HG03039 (cell line): Measurements from ENCODE around the gene C1orf159.

Source experiments
- ATAC-seq: cut with Tn5 transposase; IDR thresholded peaks from one replicate; pipeline ENCODE4 v1.9.1; 2021; ENCODE audit warnings: mild to moderate bottlenecking, moderate library complexity; ENCODE audit not compliant: unreplicated experiment

Gene C1orf159

DNA sequence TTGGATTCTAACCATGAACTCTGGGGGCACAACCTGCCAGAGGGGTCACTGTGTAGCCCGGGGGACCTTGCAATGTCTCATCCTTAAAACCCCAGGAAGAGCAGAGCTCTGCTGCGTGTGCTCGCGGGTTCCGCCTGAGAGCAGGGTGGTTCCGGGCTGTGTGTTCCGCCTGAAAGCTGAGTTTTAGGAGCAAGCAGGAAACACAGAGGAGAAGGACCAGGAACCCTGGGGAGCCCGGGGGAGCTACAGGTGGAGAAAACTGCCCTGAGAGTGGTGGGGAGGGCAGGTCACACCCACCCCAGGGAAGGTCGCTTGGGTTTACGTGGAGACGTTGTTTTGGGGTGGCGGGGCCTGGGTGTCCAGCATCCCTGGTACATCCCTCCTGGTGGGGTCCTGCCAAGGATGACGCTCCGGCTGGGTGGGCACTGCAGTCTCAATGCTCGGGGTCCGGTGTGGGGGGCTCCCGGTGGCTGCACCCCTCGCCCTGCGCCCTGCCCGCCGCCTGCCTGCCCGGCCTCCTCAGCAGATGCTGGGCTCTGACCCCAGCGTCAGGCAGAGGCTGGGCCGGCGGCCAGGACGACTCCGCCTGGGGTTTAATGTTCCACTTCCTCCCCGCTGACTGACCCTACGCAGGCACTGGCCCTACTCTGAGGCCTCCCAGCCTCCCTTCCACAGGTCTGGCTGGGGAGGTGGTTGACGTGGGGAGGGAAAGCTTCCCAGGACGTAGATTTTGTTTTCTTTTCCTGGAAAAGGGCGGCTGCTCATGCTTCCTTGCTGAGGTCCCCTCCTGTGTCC, 17.3 kb upstream of the C1orf159 start:
- ATAC-seq = no peak

DNA sequence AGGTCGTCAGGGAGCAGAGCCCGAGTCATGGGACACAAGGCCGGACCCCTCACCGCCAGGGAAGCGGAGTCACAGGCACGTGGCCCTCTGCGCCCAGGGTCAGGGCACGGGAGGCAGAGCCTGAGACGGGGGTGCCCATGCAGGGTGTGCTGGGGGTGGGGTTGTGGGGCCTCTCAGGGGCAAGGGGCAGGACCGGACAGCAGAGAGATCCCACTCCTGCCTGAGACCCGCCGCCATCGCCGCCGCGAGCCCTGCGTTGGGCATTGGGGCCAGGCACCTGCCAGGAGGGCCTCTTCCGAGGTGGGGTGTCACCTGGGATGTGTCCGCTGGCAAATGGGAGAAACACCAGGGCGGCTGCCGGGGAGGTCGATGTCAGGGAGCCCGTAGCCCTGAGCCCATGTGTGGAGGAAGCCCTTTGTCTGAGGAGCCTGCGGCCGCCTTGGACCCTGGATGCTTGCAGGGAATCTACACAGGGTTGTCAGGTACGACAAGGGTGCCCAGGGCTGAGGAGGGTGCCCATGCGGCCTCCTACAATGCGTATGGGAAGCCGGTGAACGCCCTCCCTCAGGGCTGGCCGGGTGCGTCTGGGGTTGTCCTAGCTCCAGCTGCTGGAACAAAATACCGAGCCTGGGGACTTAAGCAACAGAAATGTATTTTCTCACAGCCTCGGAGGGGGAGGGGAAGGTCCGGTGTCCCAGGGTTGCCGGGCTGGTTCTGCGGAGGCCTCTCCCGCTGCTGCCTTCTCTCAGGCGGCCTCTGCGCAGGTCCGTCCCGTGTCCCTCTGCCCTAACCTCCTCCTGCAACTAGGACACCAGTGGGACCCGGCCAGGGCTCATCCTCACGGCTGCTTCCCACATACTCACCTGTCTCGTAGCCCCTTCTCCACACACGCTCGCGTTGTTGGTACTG, 16.4 kb upstream of the C1orf159 start:
- no peak for ATAC-seq

DNA sequence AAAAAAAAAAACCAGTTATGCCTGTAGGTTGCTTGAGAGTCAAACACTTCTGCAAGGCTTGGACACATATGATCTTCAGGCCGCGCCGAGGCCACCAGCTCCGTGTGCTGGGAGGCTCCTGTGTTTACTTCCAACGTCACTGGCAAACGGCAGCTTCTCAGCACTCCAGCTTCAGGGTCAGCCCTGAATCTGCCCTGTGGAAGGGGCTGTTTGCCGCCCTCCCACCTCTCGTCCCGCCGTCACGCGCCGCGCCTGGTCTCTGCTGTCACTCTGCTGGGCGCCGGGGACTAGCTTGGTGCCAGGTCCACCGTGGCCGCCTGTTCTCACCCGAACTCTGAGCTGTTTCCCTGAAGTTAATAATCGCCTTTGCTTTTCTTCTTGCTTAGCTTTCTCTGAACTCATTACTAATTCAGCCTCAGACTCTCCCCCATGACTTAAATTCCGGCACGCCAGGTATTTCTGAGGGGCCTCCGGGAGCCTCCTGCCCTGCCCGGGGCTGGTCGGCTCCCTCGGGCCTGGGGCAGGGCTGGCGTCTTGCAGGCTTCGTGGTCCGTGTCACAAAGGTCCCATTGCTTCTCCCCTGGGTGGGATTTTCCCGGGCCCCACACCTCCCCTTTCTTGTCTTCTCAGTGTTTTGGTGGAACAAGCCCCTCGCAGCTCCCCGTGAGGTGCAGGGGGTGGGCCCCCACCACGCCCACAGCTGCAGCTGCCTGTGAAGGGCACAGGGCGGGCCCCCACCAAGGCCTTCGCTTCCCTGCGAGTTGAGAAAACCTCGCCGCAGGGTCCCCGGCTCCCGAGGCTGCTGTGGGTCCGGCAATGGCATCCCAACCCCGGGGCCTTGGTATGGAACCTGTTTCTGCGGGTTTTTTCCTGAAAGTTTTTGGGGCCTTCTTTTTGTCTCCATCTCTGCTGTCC, 14.6 kb upstream of the C1orf159 start:
- no peak for ATAC-seq

DNA sequence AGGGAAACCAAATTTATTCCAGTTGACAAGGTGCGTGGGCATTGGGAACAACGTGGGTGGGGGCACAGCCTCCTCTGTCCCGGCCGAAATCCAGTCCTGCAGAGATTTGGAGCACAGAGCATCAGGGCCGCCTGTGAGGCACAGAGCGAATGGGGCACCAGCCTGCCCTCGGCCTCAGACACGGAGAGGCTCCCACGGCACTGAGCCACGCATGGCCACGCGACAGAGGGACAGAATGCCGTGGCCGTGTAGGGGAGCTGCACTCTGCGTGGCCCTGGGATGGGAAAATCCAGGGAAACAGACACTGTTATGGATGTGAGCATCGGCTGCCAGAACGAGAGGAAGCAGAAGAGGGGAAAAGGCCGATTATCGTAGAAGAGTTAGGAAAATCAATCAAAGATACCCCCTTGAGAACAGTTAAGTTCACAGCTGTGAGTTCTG, 13.5 kb upstream of the C1orf159 start:
- ATAC-seq = no peak

DNA sequence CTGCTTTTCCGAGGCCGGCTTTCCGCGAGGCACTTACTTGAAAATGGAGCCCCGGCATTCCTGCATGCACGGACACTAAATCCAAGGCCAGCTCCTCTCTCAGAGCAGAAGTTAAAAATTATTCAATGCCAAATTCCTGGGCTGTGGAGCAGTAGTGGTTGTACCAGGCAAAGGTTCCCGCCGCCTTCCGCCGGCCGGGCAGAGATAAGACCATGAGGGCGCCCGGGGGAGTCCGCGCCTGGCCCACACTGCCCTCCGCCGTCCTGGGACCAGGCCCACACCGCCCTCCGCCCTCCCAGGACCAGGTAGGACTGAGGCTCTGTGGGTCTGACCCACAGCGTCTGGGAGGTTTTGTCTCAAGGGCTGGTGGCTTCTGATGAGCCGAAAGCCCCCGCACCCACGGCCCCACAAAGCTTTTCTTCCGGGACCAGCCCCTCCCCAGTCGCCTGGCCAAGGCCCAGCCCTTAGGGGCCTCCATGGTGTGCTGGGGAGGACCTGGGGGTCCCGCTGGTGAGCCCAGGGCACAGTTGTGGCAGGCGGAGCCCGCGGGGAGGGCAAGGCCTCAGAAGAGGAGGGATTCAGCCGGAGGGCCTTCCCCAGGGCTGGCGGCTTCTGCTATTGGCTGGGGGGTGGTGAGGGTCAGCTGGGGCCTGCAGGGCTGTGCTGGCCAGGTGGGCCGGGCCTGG, 12.7 kb upstream of the C1orf159 start:
- ATAC-seq = no peak

DNA sequence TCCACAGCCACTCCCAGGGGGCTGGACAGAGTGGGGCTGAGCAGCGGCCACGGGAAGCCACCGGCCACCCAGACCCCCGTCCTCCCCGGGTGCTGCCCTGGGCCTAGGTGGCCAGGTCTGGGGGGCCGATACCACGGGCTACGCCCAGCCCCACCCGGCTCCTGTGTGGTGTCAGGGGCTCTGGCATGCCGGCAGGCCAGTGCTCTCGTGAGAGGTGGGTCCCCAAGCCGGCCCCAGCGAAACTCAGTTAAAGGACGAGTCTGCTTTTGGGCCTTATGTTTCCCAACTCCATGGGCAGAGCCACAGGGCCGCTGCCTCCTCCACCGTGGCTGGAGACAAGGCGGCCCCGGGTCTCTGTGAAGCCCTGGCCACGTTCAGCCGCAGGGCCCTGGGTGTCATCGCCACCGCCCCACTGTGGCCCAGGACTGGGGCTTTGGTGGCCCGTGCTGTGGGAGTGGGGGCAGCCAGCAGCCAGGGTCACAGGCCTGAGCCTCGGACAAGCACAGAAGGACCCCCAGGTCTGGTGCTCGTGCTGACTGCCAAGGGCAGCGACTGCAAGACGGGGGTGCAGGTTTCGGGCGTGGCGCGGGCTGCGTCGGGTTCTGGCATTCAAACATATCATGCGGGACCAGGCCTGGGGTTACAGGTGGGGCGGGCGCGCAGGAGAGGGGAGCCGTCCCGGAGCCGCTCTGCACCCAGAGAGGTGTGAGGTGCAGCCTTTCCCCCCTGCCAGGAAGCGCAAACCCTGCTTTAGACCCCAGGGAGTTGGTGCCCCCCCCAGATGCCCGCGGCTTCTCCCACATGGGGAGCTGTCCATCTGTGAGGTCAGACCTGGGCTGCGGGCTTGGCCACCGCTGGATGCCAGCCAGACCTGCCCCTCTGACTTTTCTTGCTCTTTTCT, 11.9 kb upstream of the C1orf159 start:
- no peak for ATAC-seq

DNA sequence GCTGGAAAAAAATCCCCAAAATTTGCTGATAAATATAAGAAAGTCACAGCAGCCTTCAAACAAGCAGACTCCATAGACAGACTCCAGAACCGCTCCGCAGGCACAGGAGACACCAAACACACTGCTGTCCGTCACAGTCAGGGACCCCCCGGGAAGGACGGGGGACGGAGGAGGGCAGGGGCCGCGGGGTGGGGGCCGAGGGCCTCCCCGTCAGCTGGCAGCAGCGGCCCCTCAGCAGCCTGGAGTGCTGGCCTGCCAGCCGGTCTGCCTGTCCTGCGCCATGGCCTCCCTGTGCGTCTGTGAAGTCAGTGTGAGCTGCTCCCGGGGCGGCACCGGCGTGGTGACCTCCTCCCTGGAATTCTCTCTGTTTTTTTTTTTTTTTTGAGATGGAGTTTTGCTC, 10.1 kb upstream of the C1orf159 start:
- ATAC-seq = no peak

DNA sequence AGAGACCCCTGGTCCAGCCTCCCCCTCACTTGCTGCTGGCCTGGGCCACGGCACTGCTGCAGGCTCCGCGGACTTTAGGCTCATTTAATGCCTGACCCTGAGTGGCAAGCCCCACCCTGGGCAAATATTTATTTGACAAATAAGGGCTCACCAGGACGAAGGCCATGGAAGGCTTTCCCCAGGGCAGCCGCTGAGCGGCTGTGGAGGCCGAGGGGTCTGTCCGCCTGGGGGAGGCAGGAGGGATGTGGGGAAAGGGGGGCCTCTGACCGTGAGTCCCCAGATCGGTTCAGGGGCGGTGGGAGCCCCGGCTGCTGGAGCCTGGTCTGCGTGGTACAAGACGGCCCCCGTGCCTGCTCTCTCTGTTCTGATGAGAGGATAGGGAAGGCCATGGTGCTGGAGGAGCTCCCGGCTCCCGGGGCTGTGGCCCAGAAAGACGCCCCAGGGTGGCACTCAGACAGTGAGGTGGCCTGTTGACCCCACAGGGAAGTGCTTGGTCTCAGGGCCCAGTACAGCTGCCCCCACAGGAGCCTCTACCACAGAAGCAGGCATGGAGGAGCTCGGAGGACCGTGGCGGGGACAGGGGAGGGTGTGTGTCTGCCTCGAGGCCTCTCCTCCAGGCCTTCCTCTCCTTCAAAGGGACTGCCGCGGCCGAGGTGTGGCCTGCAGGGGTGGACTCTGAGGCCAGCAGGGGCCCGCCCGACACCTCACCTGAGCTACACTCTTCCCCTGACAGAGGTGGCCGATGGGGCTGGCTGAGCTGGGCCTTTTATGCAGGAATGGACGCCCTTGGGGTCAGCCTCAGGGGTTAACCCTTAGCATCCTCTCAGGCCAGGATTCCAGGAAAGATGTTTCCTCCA, 9.1 kb upstream of the C1orf159 start:
- ATAC-seq = no peak

DNA sequence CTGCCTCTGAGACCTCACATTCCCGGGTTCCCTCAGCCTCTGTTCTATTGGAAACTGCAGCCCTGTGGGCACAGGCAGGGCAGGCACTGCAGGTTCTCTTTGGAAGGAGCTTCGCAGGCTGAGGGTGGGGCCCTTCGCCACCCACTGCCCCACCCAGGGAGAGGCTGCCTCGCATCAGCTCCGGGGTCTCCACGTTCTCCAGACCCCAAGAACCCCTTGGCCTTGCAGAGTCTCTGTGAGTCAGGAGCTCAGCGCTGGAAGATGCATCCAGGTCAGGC, 8.6 kb upstream of the C1orf159 start:
- ATAC-seq = no peak

DNA sequence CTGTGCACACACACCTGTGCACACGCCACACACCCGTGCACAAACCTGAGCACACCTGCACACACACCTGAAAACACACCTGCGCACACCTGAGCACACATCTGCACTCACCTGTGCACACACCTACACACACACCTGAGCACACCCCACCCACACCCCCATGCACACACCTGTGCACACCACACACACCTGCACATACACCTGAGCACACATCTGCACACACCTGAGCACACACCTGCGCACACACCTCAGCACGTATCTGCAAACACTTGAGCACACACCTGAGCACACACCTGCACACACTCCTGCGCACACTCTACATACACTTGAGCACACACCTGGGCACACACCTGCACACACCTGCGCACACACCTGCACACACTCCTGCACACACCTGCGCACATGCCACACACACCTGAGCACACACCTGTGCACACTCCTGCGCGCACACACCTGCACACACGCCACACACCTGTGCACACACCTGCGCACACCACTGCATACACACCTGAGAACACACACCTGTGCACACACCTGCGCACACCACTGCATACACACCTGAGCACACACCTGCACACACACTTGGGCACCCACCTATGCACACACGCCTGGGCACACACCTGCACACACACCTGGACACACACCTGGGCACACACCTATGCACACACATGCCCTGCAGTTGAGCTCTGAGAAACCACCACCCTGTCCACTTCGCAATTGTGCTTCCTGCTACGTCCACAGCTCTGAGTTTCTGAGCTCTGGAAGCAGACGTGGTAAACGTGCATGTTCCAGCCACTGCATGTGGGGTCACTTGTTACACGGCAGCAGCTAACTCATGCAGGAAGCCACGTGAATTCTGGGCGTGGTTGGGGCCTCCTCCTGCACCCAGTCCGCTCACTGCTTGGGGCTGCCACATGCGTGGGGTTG, 8.0 kb upstream of the C1orf159 start:
- no peak for ATAC-seq

DNA sequence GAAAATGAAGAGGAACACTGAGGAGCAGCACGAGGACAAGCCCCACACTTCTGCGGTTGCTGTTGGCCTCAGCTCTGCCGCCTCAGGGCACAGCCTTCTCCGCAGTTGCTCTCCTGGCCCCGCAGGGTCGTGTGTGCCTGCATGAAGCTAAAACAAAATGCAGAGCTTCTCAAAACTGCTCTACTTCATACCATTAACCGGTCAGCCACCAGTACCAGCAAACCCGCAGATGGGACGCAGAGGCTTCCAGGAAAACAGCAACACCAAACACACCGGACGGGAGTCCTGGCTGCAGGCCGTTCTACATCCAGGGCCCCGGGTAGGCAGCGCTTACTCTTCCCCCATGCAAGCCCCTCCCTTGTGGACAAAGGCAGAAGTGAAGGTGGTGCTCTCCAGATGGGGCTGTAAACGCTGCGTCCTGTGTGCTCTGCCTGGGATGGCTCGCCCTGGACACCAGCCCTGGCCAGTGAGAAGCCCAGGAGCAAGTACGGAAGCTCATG, 7.1 kb upstream of the C1orf159 start:
- ATAC-seq = no peak

DNA sequence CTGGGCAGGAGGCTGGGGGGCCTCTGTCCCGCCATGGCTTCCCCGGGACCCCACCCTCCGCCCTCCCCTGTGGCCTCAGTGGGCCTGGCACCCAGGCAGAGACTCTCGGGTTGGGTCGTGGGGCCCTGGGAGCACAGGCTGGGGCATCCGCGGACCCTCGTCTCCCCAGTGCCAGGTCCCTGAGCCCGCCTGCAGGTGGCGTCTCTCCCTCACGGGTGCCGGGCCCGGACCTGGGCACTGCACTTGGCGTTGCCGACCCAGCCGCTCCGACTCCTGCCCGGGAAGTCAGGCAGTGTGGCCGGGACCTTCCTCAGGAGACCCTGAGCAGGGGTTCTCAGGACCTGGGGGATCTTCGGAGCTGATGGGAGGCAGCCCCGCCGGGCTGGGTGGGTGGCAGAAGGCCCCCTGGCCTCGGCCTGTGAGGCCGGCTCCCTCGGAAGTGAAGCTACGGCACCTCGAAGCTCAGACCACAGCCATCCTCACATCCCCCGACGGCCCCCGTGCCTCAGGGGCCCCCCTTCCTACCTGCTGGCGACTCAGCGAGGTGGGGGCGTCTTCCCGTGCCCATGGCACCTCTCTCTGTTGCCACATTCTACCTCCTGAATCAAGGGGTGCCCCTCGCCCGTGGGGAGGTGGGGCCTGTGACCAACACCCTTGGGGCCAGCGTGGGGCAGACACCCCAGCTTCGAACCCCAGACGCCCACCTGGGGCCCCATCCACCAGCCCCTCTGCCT, 6.4 kb upstream of the C1orf159 start:
- ATAC-seq = no peak

DNA sequence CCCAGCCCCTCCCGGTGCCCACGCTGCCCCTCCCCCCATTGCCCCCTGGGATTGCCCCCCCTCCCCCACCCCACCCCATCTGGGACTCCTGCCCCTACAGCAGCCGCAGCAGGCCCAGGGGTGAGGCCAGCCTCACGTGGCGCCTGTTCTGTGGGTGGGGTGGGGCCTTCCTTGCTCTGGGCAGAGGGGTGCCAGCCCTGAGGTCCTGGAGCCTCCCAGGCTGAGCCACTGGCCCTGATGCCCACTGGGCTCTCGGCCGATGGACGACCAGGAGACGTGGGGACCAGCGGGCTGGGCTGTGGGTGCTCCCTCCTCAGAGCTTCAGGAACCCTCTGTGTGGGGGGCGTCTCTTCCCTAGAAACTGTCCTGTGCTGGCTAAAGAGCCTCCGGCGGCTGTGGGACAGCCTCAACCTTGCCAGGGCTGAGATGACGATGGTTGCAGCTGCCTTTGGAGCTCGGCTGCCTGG, 5.8 kb upstream of the C1orf159 start:
- no peak for ATAC-seq

DNA sequence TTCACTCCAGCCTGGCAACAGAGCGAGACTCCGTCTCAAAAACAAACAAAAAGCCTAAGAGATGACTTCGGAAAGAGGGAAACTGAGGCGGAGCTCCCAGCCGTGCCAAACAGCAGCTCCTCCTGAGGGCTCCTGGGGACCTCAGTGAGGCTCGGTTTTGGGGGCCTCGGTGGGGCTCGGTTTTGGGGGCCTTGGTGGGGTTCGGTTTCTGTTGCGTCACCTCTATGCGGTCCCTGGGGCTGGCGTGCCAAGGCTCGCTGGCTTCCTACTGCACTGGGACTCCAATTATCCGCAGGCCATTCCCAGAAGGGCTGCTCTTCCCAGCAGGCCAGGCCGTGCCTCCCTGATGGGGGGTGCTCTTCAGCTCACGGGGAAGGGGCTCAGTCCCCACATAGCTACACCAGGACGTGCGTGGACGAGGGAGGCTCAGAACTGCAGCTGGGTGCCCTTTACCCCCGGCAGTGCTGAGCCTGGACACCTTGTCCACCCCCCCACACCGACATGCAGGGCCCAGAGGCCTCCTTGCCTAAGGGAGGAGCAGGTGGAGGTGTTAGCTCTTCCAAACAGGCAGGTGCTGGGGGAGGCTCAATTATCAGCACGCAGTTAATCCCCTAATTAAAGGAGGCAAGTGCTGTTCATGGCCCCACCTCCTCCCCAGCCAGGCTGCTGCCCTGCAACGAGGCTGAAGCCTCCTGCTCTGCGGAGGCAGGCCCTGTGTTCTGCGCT, 5.1 kb upstream of the C1orf159 start:
- ATAC-seq = no peak

DNA sequence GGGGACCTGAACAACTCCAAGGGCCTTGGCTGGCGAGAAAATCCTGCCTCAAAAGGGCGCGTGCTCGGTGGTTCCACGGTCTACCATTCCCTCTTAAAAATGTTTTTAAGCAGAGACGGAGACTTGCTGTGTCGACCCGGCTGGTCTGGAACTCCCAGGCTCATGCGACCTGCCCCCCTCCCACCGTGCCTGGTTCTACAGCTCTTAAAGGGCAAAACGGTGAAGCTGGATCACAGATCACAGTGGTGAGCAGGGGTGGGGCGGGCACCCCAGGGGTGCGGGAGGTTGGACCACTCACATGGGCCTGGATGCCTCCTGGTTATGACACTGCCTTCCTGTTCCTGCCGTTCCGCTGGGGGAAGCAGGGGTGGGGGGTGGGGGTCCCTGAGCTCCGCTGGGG, 4.2 kb upstream of the C1orf159 start:
- no peak for ATAC-seq

DNA sequence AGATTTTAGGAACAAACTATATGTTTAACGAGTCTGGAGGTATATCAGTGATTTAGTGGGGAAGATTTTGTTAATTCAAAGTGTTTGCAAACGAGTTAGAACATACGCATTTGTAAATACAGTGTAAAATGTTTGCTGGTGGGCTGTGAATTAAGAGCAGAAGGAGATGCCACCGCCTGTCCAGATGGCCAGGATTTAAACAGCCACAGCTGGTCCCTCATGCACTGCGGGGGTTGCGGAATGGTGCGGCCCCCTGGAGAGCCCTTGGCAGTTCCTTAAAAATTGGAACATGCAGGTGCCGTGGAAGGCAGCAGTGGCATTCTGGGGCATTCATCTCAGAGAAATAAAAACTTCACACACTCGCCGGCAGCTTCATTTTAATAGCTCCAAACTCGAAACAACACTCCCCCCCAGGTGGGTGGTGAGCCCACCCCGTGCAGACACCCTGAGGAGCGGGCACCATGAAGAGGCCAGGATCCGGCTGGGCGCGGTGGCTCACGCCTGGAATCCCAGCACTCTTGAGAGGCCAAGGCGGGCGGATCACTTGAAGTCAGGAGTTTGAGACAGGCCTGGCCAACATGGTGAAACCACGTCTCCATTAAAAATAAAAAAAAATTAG, 3.5 kb upstream of the C1orf159 start:
- ATAC-seq = no peak
